Thyroid gland (tissue), 4 donors: ENCODE data around the gene HNF1B. TPM values are rescaled to one million over a fixed set of nuclear protein-coding genes. Genes with fewer than 3 reads are reported as not detected.

Source experiments
- DNase-seq, 2 donors: peaks; one replicate each; pipeline ENCODE4 v3.0.0-alpha.2; 2019
- H3K27ac ChIP-seq, 3 donors: fragments of 200-600 bp; sonication (generic); 1 replicate in 2 of 3; 2 replicates in 1 of 3; pipeline ENCODE4 v1.5.1; 2016 to 2019; ENCODE audit warnings: mild to moderate bottlenecking in 1 of 3, moderate library complexity in 1 of 3
- H3K27me3 ChIP-seq: fragments of 200-600 bp; sonication (generic); one replicate; pipeline ENCODE4 v1.5.1; 2019
- H3K36me3 ChIP-seq, 2 donors: fragments of 200-600 bp; sonication (generic); one replicate each; pipeline ENCODE4 v1.5.1; 2016 to 2019
- H3K4me1 ChIP-seq, 2 donors: fragments of 200-600 bp; sonication (generic); one replicate each; pipeline ENCODE4 v1.5.1; 2017 to 2019
- H3K4me3 ChIP-seq, 3 donors: fragments of 200-600 bp; sonication (generic); replicated peaks in 1 of 3; 1 replicate in 2 of 3; 2 replicates in 1 of 3; pipeline ENCODE4 v1.5.1; 2016; ENCODE audit warnings: mild to moderate bottlenecking in 1 of 3
- H3K9me3 ChIP-seq: fragments of 200-600 bp; sonication (generic); one replicate; pipeline ENCODE4 v1.5.1; 2017
- CTCF ChIP-seq, 6 experiments: fragments of 200-600 bp in 3 of 6; fragments of 450-650 bp in 3 of 6; sonication (generic) in 3 of 6; IDR thresholded peaks; one replicate each; pipeline ENCODE4 v1.5.1; 2016 to 2019; ENCODE audit warnings: antibody characterized with exemption in 6 of 6, mild to moderate bottlenecking in 2 of 6, inconsistent platforms in 1 of 6, moderate library complexity in 1 of 6
- POLR2A ChIP-seq, 2 donors: fragments of 450-650 bp; IDR thresholded peaks; one replicate each; pipeline ENCODE4 v1.6.1; 2017; ENCODE audit warnings: antibody characterized with exemption in 2 of 2, mild to moderate bottlenecking in 2 of 2, moderate library complexity in 1 of 2
- intact Hi-C: fragments of 100-400 bp; cut with DNase I; formaldehyde crosslinking; loops from one replicate; pipeline ENCODE4 v1.15.1; 2023
- total RNA-seq, 4 donors: library from RNA; depleted of rRNA; stranded (reverse); fragments of >200 nt; gene quantifications; one replicate each; pipeline ENCODE4 v1.2.3, GENCODE V29; 2016

Gene HNF1B
- total RNA-seq, 4 donors from 2014 or later: not detected

- no peak overlapping the region for H3K27ac ChIP-seq
- H3K36me3 ChIP-seq: peaks cover 0 to 8% of the 10 kb centered on the region in 2 donors
- peaks cover 9 to 11% of the 10 kb centered on the region in 2 donors for H3K4me1 ChIP-seq
- DNase-seq: no peak
- no peak overlapping the region for H3K4me3 ChIP-seq
- TF ChIP-seq POLR2A (IDR thresholded peaks at IDR 0.05): no peak
- no peak for TF ChIP-seq CTCF (IDR thresholded peaks at IDR 0.05)
- no peaks in the 10 kb centered on the region for H3K9me3 ChIP-seq
- no peaks in the 10 kb centered on the region for H3K27me3 ChIP-seq
- intact Hi-C loops: no loop called here
These were observed 106.9 kb downstream of the HNF1B start for GRCh38 chr17:37637956-37638355.

Other genes starting within 250 kb of the HNF1B start
- gene SYNRG, start 135.6 kb downstream of the HNF1B start, total RNA-seq: 10 to 100 TPM; 33.4 to 54.1 (median 41.6) TPM
- gene DDX52, start 101.6 kb downstream of the HNF1B start, total RNA-seq: 10 to 100 TPM; 17.2 to 27.9 (median 20.3) TPM
- gene TBC1D3K, start 179.4 kb upstream of the HNF1B start, total RNA-seq: not detected
- gene TBC1D3L, start 244.0 kb upstream of the HNF1B start, total RNA-seq: 10 to 100 TPM in 1 of 4 donors, 1 to 10 TPM in 3; 4.3 to 12.5 (median 8.7) TPM